Measurements from ENCODE around the gene UBR2. TPM values are rescaled to one million over a fixed set of nuclear protein-coding genes. Genes with fewer than 3 reads are reported as not detected.

The UBR2 gene
- total and polyA plus RNA-seq, 2 experiments from 2014 or later = 10.9 to 22.6 TPM

GRCh38 chr6:42704251-42704936 is 140.6 kb downstream of the UBR2 start:
- TF ChIP-seq CTCF (IDR thresholded peaks at IDR 0.05; ENCODE audit: low read depth, low read length) = no peak
- peaks cover 10% of the 10 kb centered on the region for H3K4me1 ChIP-seq (ENCODE audit: low read depth)
- H3K4me3 ChIP-seq = peak overlapping the region; percentile 35
- no peaks in the 10 kb centered on the region for H3K36me3 ChIP-seq
- H3K27me3 ChIP-seq = no peaks in the 10 kb centered on the region
- H3K9me3 ChIP-seq (ENCODE audit: low read depth) = no peaks in the 10 kb centered on the region
- peak overlapping the region; percentile 94 for H3K27ac ChIP-seq
- peak; percentile 73 to 82 for DNase-seq (ENCODE audit: low read depth in 1 of 2, low spot score in 1 of 2)

GRCh38 chr6:42704937-42705374 is 141.1 kb downstream of the UBR2 start:
- DNase-seq (ENCODE audit: low read depth in 1 of 2, low spot score in 1 of 2) = no peak
- peak overlapping the region; percentile 94 for H3K27ac ChIP-seq
- H3K4me1 ChIP-seq (ENCODE audit: low read depth) = peaks cover 15% of the 10 kb centered on the region
- no peak for TF ChIP-seq CTCF (IDR thresholded peaks at IDR 0.05; ENCODE audit: low read depth, low read length)
- H3K36me3 ChIP-seq = no peaks in the 10 kb centered on the region
- H3K9me3 ChIP-seq (ENCODE audit: low read depth) = no peaks in the 10 kb centered on the region
- no peaks in the 10 kb centered on the region for H3K27me3 ChIP-seq
- no peak overlapping the region for H3K4me3 ChIP-seq

- no peaks in the 10 kb centered on the region for H3K36me3 ChIP-seq
- no peak overlapping the region for H3K4me3 ChIP-seq
- peaks cover 25% of the 10 kb centered on the region for H3K4me1 ChIP-seq (ENCODE audit: low read depth)
- H3K27ac ChIP-seq = no peak overlapping the region
- no peaks in the 10 kb centered on the region for H3K9me3 ChIP-seq (ENCODE audit: low read depth)
- no peak for TF ChIP-seq CTCF (IDR thresholded peaks at IDR 0.05; ENCODE audit: low read depth, low read length)
- no peak for DNase-seq (ENCODE audit: low read depth in 1 of 2, low spot score in 1 of 2)
- H3K27me3 ChIP-seq = no peaks in the 10 kb centered on the region
Measured at GRCh38 chr6:42707595-42707994, 143.8 kb downstream of the UBR2 start.

GRCh38 chr6:42708096-42708495 is 144.3 kb downstream of the UBR2 start:
- H3K27me3 ChIP-seq = no peaks in the 10 kb centered on the region
- no peak overlapping the region for H3K4me3 ChIP-seq
- H3K9me3 ChIP-seq (ENCODE audit: low read depth) = no peaks in the 10 kb centered on the region
- H3K4me1 ChIP-seq (ENCODE audit: low read depth) = peaks cover 25% of the 10 kb centered on the region
- DNase-seq (ENCODE audit: low read depth in 1 of 2, low spot score in 1 of 2) = no peak
- no peak for TF ChIP-seq CTCF (IDR thresholded peaks at IDR 0.05; ENCODE audit: low read depth, low read length)
- no peaks in the 10 kb centered on the region for H3K36me3 ChIP-seq
- no peak overlapping the region for H3K27ac ChIP-seq

- Histone ChIP-seq H3K36me3 (no peaks in the 10 kb centered on the region), H3K27me3 (no peaks in the 10 kb centered on the region), H3K27ac (peak overlapping the region; percentile 99), H3K4me1 (ENCODE audit: low read depth) (peaks cover 17% of the 10 kb centered on the region), H3K9me3 (ENCODE audit: low read depth) (no peaks in the 10 kb centered on the region), H3K4me3 (no peak overlapping the region)
- TF ChIP-seq CTCF (IDR thresholded peaks at IDR 0.05; ENCODE audit: low read depth, low read length) = no peak
- no peak for DNase-seq (ENCODE audit: low read depth in 1 of 2, low spot score in 1 of 2)
Measured at GRCh38 chr6:42709871-42710270, 146.0 kb downstream of the UBR2 start.
